MG63 (cell line): ENCODE measurements around the gene MAN2A1. TPM values are rescaled to one million over a fixed set of nuclear protein-coding genes. Genes with fewer than 3 reads are reported as not detected.
"Not testable (repeated sequence)": the region's sequence is repeated elsewhere in the genome, so short reads cannot be mapped to it uniquely, and the experiment has no call there.

Source experiments
- DNase-seq: peaks from one replicate; pipeline ENCODE4 v3.0.0-alpha.2; 2020
- H3K27me3 ChIP-seq: fragments of 250-450 bp; sonication (Bioruptor Pico); 2 replicates; pipeline ENCODE4 v1.5.1; 2020; ENCODE audit warnings: mild to moderate bottlenecking, moderate library complexity
- H3K36me3 ChIP-seq: fragments of 250-450 bp; sonication (Bioruptor Pico); 2 replicates; pipeline ENCODE4 v1.5.1; 2020; ENCODE audit warnings: mild to moderate bottlenecking, moderate library complexity
- H3K4me3 ChIP-seq: fragments of 250-450 bp; sonication (Bioruptor Pico); 2 replicates; pipeline ENCODE4 v1.5.1; 2020; ENCODE audit warnings: mild to moderate bottlenecking, moderate library complexity
- H3K9me3 ChIP-seq: fragments of 250-450 bp; sonication (Bioruptor Pico); 2 replicates; pipeline ENCODE4 v1.5.1; 2020; ENCODE audit warnings: mild to moderate bottlenecking, moderate library complexity
- total RNA-seq: library from RNA; depleted of rRNA; stranded (reverse); fragments of >200 nt; shearing (Covaris generic); gene quantifications from 2 replicates; pipeline ENCODE4 v1.2.3, GENCODE V29; 2014; ENCODE audit warnings: low replicate concordance

The MAN2A1 gene
- total RNA-seq, 1 experiment from 2014 or later = 60.3 TPM

GRCh38 chr5:109757490-109757889 is 67.8 kb downstream of the MAN2A1 start:
- Histone ChIP-seq H3K36me3 (peaks cover 7% of the 10 kb centered on the region), H3K4me3 (no peak overlapping the region), H3K9me3 (peaks cover 4% of the 10 kb centered on the region; the same call in 1 of the 2 replicates), H3K27me3 (no peaks in the 10 kb centered on the region)
- no peak for DNase-seq

GRCh38 chr5:109759306-109759705 is 69.6 kb downstream of the MAN2A1 start:
- DNase-seq = no peak
- Histone ChIP-seq H3K9me3 (peaks cover 4% of the 10 kb centered on the region; the same call in 1 of the 2 replicates), H3K36me3 (peaks cover 11% of the 10 kb centered on the region), H3K27me3 (no peaks in the 10 kb centered on the region), H3K4me3 (no peak overlapping the region)

- not testable (repeated sequence) for H3K9me3 ChIP-seq, DNase-seq, H3K4me3 ChIP-seq, H3K27me3 ChIP-seq
- peaks cover 11% of the 10 kb centered on the region for H3K36me3 ChIP-seq
Observed at GRCh38 chr5:109760130-109760529, 70.4 kb downstream of the MAN2A1 start.

GRCh38 chr5:109762821-109763220 is 73.1 kb downstream of the MAN2A1 start:
- no peak overlapping the region for H3K4me3 ChIP-seq
- no peaks in the 10 kb centered on the region for H3K27me3 ChIP-seq
- peaks cover 17% of the 10 kb centered on the region for H3K36me3 ChIP-seq
- DNase-seq = no peak
- H3K9me3 ChIP-seq = peaks cover 4% of the 10 kb centered on the region; the same call in 1 of the 2 replicates

DNA sequence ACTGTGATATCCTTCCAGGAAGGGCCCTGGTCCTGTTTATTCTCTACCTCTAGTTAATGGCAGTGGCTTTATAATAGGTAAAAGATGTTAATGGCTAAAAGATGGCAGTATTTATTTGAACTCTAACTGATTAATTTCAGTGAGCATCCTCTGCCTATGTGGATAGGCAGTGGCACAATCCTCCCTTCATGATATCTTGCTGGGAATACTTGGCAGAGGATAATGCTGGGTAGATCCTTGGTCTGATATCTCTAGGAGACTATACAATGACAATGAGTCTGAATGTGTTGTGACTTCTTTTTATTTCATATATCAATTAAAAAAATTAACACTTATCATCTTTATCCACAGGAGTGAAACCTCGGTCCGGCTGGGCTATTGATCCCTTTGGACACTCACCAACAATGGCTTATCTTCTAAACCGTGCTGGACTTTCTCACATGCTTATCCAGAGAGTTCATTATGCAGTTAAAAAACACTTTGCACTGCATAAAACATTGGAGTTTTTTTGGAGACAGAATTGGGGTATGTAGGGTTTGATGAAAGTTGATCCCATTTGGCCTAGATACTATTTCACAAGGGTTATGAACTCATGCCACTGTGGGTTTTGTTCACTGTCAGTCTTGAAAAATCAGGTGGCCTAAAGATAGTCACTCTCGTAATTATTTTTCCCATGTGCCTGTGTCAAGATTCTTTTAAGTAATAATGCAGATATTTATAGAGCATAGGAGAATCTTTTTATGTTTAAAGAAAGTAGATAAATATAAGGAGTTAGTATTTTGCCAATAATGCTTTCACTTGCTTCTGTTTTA is 77.7 kb downstream of the MAN2A1 start:
- no peak for DNase-seq
- Histone ChIP-seq H3K27me3 (no peaks in the 10 kb centered on the region), H3K36me3 (peaks cover 23% of the 10 kb centered on the region), H3K4me3 (no peak overlapping the region), H3K9me3 (no peaks in the 10 kb centered on the region)

GRCh38 chr5:109767997-109768396 is 78.3 kb downstream of the MAN2A1 start:
- DNase-seq = no peak
- peaks cover 19% of the 10 kb centered on the region for H3K36me3 ChIP-seq
- H3K27me3 ChIP-seq = no peaks in the 10 kb centered on the region
- H3K9me3 ChIP-seq = no peaks in the 10 kb centered on the region
- H3K4me3 ChIP-seq = no peak overlapping the region

DNA sequence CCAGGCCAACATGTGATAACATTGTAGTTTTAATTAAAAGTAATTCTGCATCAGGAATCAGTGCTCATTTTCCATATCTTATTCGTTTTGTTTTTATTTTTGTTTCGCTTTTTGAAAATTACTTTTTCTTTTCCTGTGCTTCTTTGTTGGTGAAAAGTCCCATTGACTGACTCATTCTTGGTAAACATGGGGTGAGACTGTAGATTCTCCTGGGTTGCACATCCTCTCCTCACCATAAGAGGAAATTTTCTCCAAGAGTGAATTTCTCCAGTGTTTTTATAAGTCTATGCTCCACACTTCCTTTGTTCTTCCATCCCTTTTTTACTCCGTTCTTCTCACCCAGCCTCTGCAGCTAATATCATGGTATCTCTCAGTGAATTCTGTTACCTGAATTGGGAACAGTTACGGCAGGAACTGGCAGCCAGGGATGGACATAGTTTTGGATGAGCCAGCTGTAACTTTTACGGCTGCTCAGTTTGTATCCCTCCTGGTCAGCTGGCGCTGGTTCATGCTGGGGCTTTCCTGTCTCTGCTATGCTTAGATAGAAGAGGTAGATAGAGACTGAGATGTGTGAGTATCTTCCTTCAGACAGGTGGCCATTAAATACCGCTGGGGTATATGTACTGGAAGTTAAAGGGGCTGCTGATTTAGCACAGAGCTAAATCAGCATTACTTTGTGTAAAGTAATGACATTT is 80.0 kb downstream of the MAN2A1 start:
- Histone ChIP-seq H3K4me3 (no peak overlapping the region), H3K36me3 (peaks cover 19% of the 10 kb centered on the region), H3K27me3 (no peaks in the 10 kb centered on the region), H3K9me3 (no peaks in the 10 kb centered on the region)
- DNase-seq = no peak

GRCh38 chr5:109775130-109775529 is 85.4 kb downstream of the MAN2A1 start:
- H3K4me3 ChIP-seq = no peak overlapping the region
- H3K27me3 ChIP-seq = no peaks in the 10 kb centered on the region
- H3K36me3 ChIP-seq = peaks cover 17% of the 10 kb centered on the region
- no peak for DNase-seq
- H3K9me3 ChIP-seq = no peaks in the 10 kb centered on the region

DNA sequence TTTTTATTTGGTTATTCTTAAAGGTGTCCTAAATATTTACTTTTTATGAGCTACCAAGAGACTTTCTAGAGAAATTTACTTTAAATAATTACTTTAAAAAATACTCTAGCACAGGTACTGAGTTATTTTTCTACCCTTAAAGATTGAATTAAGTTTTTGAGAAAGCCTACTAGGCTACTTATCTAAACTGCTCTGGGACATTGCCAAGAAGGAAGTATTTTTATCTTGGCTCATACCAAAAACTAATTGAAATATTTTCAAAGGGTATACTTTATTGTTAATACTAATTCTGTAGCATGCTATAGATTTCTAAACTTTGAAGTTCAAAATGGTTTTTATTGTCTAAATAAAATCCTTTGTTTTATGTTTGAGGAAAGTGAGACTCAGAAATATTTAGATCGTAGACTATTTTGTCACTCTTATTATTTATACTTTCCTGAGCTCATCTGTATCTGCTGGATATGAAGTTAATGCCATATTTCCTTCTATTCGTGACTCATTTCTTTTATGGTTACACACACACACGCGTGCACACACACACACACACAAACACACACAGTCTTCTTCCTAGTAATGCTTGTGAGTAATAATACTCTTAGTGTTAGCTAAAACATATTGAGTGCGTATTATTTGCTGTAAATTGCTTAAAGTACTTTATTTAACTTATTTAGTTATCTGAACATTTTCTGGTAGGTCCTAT is 89.5 kb downstream of the MAN2A1 start:
- H3K36me3 ChIP-seq = peaks cover 10% of the 10 kb centered on the region; the same call in 1 of the 2 replicates
- H3K9me3 ChIP-seq = no peaks in the 10 kb centered on the region
- no peaks in the 10 kb centered on the region for H3K27me3 ChIP-seq
- no peak overlapping the region for H3K4me3 ChIP-seq
- no peak for DNase-seq

DNA sequence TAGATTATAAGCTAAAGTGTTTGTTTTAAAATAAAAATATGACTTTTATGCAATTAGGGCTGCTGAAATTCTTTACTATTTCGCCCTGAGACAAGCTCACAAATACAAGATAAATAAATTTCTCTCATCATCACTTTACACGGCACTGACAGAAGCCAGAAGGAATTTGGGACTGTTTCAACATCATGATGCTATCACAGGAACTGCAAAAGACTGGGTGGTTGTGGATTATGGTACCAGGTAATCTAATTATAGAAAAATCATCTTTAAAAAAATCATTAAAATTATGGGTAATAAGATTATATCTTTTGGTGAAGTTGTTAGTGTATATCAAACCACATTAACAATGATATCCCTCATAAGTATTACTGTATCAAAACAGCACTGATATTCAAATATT is 95.0 kb downstream of the MAN2A1 start:
- Histone ChIP-seq H3K9me3 (no peaks in the 10 kb centered on the region), H3K27me3 (no peaks in the 10 kb centered on the region), H3K36me3 (peaks cover 5% of the 10 kb centered on the region), H3K4me3 (no peak overlapping the region)
- DNase-seq = no peak

GRCh38 chr5:109786206-109786855 is 96.6 kb downstream of the MAN2A1 start:
- Histone ChIP-seq H3K9me3 (no peaks in the 10 kb centered on the region), H3K27me3 (no peaks in the 10 kb centered on the region), H3K36me3 (peaks cover 11% of the 10 kb centered on the region), H3K4me3 (no peak overlapping the region)
- DNase-seq = no peak

- Histone ChIP-seq H3K36me3 (peaks cover 30% of the 10 kb centered on the region), H3K9me3 (0 out of 2 replicates have a peak, but pooled peaks cover 2% of the 10 kb centered on the region), H3K27me3 (no peaks in the 10 kb centered on the region), H3K4me3 (no peak overlapping the region)
- DNase-seq = no peak
Observed at GRCh38 chr5:109788596-109788995, 98.9 kb downstream of the MAN2A1 start.

DNA sequence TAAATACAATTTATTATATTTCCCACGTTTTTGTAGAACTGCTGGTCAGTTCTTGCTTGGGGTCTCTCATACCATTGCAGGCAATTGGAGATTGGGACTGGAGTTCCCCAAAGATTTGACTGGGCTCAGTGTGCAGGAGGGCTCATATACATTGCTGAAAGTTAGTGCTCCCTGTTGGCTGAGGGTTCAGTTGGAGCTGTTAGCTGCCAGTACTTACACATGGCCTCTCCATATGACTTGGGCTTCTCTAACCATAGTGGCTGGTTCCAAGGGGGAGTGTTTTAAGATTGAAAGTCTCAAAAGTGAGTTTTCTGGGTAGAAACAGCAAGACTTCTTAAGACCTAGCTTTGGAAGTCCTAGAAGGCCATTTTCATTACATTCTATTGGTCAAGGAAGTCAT is 102.9 kb downstream of the MAN2A1 start:
- H3K9me3 ChIP-seq = 0 out of 2 replicates have a peak, but pooled peaks cover 2% of the 10 kb centered on the region
- no peak for DNase-seq

GRCh38 chr5:109803854-109804253 is 114.1 kb downstream of the MAN2A1 start:
- Histone ChIP-seq H3K27me3 (no peaks in the 10 kb centered on the region), H3K4me3 (no peak overlapping the region), H3K36me3 (peaks cover 7% of the 10 kb centered on the region), H3K9me3 (no peaks in the 10 kb centered on the region)
- DNase-seq = no peak

More for the DNA sequence above, 102.9 kb downstream of the MAN2A1 start:
- Histone ChIP-seq H3K4me3 (no peak overlapping the region), H3K27me3 (no peaks in the 10 kb centered on the region), H3K36me3 (peaks cover 48% of the 10 kb centered on the region)

DNA sequence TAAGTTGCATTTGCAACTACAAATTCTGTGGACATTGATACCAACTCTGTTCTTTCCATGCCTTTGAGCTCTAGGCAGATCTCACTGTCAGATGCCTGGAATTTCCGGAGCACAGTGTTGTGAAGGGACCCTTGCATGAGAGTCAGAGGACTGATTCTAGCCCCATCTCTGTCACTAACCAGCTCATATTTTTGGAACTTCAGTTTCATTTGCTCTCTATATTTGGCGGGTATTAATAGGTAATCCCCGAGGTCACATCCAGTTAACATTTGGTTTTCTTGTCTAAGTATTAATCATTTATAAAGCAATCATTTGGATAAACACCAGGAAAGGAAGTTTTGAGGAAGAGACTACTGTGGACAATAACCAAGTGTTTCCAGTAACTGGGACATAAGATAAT is 115.7 kb downstream of the MAN2A1 start:
- no peak for DNase-seq
- no peak overlapping the region for H3K4me3 ChIP-seq
- no peaks in the 10 kb centered on the region for H3K27me3 ChIP-seq
- H3K36me3 ChIP-seq = peaks cover 14% of the 10 kb centered on the region
- H3K9me3 ChIP-seq = no peaks in the 10 kb centered on the region; the same call in 1 of the 2 replicates

DNA sequence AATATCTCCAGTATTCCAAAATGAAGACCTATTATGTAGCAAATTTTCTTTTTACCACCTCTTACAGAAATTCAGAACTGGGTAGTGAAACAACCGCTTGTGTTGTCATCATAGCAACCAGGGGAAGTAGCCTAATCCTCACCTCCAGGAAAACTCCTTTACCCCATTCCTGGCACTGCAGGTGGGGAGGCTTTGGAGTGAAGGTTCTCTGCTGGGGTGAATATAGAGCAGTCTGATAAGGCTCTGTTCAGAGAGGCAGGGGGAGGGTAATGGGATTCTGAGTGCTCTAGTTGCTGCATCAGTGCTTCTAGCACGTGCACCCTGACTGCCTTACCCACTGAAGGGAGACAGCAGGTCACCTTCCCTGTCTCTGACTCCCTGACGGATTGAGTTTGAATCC is 116.2 kb downstream of the MAN2A1 start:
- no peak overlapping the region for H3K4me3 ChIP-seq

More for the DNA sequence above, 116.2 kb downstream of the MAN2A1 start:
- H3K9me3 ChIP-seq = no peaks in the 10 kb centered on the region; the same call in 1 of the 2 replicates
- H3K36me3 ChIP-seq = peaks cover 14% of the 10 kb centered on the region
- H3K27me3 ChIP-seq = no peaks in the 10 kb centered on the region
- DNase-seq = no peak
